Measurements from ENCODE around the gene KDM4B.

DNA sequence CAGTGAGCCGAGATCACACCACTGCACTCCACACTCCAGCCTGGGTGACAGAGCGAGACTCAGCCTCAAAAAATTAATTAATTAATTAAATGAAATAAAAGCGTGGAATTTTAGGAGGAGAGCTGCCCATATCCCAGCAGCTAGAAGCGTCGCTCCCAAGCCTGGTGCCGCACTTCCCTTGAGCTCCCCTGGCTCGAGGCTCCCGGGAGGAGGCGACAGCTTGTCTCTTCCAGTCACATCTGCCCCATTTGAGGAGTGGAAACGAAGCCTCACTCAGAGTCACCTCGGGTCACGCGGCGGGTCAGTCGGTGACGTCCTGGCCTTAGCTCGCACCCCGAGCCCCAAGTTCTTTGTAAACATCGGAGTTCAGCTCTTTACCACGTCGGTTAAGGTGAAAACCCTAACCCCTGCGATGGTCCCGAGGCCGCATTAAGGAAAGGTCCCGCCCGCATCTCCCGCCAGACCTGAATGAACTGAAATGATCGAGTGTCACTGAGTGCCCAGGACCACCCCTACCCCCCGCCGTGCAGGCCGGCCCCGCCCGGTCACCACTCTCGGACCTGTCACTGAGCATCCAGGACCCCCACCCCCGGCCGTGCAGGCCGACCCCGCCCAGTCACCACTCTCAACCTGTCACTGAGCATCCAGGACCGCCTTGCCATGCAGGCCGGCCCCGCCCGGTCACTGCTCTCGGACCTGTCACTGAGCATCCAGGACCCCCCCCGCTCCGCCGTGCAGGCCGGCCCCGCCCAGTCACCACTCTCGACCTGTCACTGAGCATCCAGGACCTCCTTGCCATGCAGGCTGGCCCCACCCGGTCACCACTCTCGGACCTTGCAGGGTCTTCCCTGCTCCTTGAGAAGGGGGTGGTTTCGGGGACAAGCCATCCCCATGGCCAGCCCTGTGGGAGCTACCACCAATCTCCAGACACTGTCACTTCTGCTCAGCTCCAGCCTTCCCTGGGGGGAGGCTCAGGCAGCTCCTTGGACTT, 176.9 kb downstream of the KDM4B start:
- TF ChIP-seq, protein P1, sequence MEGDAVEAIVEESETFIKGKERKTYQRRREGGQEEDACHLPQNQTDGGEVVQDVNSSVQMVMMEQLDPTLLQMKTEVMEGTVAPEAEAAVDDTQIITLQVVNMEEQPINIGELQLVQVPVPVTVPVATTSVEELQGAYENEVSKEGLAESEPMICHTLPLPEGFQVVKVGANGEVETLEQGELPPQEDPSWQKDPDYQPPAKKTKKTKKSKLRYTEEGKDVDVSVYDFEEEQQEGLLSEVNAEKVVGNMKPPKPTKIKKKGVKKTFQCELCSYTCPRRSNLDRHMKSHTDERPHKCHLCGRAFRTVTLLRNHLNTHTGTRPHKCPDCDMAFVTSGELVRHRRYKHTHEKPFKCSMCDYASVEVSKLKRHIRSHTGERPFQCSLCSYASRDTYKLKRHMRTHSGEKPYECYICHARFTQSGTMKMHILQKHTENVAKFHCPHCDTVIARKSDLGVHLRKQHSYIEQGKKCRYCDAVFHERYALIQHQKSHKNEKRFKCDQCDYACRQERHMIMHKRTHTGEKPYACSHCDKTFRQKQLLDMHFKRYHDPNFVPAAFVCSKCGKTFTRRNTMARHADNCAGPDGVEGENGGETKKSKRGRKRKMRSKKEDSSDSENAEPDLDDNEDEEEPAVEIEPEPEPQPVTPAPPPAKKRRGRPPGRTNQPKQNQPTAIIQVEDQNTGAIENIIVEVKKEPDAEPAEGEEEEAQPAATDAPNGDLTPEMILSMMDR (IDR thresholded peaks at IDR 0.05), result no peak
- TF ChIP-seq POLR2AphosphoS5 (IDR thresholded peaks at IDR 0.05), result no peak

Measured in esophagus muscularis mucosa (tissue), 3 donors.